GM19239 (cell line): ENCODE measurements around the gene HCRT.
"Not testable (repeated sequence)": the region's sequence is repeated elsewhere in the genome, so short reads cannot be mapped to it uniquely, and the experiment has no call there.

ENCODE experiments used
- DNase-seq: peaks from one replicate; pipeline ENCODE4 v3.0.0; 2011; ENCODE audit warnings: low spot score; ENCODE audit not compliant: insufficient read length
- FAIRE-seq: peaks from 2 replicates; lab custom pipeline; 2011; peaks lifted over from hg19 to GRCh38; lab: Jason Lieb, UNC

HCRT gene

DNA sequence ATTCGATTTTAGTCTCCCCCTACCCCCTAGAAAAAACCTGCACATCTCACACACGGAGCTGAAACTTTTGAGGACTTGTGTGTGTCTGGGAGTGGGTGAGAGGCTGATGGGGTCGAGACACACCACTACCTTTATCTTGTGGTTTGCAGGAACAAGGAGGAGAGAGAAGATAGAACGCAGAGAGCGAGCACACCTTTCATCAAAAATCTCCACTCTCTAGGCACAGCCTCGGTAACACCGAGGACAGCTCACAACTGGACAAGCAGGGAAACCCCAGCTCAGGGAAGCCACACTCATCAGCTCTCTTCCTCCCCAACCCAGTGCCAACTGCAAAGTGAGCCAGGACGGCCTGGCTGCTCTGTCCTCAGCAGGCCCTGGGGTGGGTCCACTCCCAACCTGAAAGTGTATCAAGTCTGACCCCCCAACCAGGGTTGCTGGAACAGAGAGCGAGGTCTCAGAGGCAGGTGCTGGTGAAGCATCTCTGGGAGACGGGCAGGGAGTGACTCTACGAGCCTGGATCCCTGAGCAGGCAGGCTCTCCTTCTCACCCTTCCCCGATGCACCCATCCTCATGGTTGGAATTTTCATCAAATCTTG lies 14.3 kb upstream of the HCRT start:
- DNase-seq = no peak
- no peak for FAIRE-seq

DNA sequence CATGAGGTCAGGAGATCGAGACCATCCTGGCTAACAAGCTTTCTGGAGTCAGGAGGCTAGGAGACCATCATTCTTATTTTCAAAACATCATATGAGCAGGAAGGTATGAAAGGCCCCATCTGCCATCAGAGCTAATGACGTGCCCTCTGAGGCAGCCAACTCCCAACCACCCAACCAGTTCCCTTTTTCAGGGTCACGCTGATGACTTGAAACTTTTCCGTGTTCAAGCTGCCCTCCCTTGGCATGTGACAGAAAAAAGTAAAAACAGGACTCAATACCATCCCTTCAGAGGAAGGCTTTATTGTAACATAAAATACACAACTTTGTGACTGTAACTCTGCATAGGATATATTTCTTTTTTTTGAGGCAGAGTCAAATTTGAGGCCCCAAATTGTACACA lies 13.6 kb upstream of the HCRT start:
- DNase-seq = no peak
- no peak for FAIRE-seq

DNA sequence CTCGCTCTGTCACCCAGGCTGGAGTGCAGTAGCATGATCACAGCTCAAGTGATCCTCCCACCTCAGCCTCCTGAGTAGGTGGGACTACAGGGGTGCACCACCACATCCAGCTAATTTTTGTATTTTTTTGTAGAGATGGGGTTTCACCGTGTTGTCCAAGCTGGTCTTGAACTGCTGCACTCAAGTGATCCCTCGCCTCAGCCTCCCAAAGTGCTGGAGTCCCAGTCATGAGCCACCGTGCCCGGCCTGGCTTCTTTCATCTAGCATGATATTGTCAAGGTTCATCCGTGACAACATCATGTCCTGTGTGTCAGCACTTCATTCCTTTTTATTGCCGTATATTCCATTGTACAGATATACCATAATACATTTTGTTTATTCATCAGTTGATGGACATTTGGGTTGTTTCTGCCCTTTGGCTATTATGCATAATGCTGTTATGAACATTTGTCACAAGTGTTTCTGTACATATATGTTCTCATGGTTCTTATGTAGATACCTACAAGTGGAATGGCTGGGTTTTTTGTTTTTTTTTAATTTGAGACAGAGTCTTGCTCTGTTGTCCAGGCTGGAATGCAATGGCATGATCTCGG lies 12.4 kb upstream of the HCRT start:
- FAIRE-seq (no peak), DNase-seq (no peak)

DNA sequence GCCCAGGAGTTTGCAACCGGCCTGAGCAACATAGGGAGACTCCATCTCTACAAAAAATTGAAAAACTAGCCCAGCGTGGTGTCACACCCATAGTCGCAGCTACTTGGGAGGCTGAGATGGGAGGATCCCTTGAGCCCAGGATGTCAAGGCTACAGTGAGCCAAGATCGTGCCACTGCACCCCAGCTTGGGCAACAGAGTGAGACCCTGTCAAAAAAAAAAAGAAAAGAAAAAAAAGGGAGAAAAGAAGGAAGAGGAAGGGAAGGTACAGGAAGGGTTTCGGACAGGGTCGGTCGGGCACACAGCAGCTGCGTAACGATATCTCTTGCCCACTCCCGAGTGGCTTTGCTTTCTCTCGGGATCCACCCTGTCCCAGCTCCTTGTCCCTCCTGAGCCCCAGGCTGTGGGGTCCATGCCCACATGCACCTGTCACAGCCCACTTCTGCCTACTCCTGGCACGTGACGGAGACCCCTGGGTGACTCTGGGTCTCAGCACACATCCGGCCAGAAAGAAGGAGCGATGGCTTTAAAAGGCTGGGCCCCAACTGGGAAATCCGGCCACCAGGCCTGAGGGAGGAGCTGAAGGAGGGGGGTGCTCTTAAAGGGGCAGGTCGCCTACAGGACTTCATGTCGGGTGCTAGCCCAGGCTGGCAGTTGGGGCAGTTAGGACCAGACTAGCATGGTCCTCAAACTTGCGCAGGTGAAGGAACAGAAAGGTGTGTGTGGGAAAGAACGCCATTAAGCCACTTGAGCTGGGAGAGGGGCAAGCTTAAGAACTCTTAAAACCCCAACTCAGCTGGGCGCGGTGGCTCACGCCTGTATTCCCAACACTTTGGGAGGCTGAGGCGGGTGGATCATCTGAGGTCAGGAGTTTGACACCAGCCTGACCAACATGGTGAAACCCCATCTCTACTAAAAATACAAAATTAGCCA lies 9.0 kb upstream of the HCRT start, which contains the start of gene GHDC:
TSS of gene GHDC (minus strand) at position 526 of the 931 bp plus-strand sequence. CDS start 913 bp downstream, outside the sequence.
- peak; percentile 99 for FAIRE-seq

GRCh38 chr17:42193216-42193968 lies 8.1 kb upstream of the HCRT start:
- no peak for FAIRE-seq

More for the DNA sequence above, 9.0 kb upstream of the HCRT start, which contains the start of gene GHDC:
- peak; percentile 90 for DNase-seq

DNA sequence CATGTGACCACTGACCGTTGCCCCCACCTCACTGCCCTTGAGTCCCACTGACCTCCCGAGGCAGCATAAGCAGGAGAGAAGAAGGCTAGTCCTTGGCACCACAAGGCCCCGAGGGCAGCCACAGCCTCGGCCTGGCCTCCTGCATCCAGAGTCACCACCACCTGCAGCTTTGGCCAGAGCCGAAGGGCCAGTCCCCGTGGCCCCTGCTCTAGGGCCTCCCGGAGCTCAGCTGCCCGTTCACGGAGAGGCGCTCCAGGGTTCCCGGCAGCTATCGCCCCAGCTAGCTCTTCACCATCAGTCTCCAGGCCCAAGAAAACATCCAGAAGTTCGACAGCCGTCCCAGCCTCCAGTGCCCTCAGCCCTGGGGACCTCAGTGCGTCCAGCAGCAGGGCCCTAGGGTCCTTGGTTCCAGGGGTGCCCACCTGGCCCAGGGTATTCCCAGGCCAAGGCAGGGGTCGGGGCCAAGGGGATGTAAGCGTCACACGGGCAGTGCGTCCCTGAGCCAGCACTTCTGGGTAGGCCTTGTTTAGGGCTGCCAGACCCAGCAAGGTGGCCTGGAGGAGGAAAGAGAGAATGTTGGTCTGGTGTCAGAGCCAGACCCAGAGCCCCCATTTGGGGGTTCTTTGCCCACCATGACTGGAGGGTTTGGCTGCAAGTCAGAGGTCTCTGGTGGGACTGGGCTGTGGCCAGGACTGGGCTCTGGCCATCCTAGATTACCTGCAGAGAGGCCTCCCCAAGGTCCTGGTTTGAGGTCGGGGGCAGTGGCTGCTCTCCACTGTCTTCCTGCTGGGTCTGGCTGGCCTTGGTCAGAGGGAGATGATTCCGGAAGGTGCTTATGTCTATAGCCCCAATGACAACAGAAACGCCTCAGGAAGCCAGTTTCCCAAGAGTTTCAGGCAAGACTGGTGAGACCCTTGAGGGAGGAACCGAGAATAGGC lies 7.2 kb upstream of the HCRT start:
- no peak for FAIRE-seq
- DNase-seq = no peak

More at GRCh38 chr17:42193216-42193968, 8.1 kb upstream of the HCRT start:
- DNase-seq = no peak

GRCh38 chr17:42191275-42191608 lies 6.0 kb upstream of the HCRT start:
- no peak for FAIRE-seq
- DNase-seq = no peak

DNA sequence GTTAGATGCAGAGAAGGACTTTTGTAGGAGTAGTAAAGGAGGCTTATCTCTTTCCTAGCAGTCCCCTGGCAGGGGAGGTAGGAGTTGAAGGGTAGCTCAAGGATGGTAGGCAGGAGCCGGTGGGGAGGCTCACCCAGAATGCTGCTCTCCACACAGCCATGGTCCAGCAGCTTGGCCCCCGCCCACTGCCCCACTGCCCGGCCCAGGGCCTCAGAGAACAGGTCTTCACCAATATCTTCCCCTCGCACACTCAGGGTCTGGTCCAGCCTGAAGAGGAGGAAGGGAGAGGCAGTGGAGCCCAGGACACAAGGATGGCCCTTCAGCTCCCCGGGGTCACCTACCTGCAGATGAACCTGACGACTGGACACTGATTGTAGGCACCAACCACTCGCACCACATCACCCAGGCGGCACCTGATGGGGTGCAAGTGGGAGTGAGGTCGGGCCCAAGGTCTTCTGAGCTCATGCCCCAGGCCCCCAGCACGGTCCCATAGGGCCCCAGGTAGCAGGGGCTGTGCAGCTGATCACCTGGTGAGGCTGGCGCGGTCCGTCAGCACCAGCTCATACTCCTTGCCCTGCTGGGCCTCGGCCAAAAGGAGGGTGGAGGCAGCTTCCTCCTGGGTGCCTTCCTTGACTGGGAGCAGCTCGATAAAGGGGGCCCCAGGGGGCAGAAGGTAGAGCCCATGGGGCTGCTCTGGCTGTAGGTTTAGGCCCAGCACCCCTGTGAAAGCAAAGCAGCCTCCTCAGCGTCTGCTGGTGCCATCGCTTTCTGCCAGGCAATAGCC lies 5.4 kb upstream of the HCRT start:
- no peak for DNase-seq
- no peak for FAIRE-seq

GRCh38 chr17:42189651-42189965 lies 4.4 kb upstream of the HCRT start:
- DNase-seq = no peak
- FAIRE-seq = no peak

- DNase-seq (no peak), FAIRE-seq (no peak)
Observed at GRCh38 chr17:42188749-42189650, 3.7 kb upstream of the HCRT start.

- no peak for FAIRE-seq
- no peak for DNase-seq
Observed at GRCh38 chr17:42187833-42188232, 2.6 kb upstream of the HCRT start.

DNA sequence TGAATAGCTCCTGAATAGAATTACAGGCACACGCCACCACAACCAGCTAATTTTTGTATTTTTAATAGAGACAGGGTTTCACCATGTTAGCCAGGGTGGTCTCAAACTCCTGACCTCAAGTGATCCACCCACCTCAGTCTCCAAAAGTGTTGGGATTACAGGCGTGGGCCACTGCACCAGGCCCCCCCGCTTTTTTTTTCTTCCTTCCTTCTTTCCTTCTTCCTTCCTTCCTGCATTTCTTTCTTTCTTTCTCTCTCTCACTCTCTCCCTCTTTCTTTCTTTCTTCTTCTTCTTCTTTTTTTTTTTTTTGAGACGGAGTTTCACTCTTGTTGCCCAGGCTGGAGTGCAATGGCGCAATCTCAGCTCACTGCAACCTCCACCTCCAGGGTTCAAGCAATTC lies 939 bp upstream of the HCRT start:
- not testable (repeated sequence) for FAIRE-seq, DNase-seq

GRCh38 chr17:42185621-42185930 lies 324 bp upstream of the HCRT start:
- DNase-seq = no peak
- FAIRE-seq = no peak

GRCh38 chr17:42183741-42184711 lies 1.2 kb downstream of the HCRT start:
- DNase-seq = peak; percentile 87
- peak; percentile 88 for FAIRE-seq

GRCh38 chr17:42182927-42183734 lies 2.1 kb downstream of the HCRT start:
- no peak for DNase-seq
- FAIRE-seq = peak; percentile 4

DNA sequence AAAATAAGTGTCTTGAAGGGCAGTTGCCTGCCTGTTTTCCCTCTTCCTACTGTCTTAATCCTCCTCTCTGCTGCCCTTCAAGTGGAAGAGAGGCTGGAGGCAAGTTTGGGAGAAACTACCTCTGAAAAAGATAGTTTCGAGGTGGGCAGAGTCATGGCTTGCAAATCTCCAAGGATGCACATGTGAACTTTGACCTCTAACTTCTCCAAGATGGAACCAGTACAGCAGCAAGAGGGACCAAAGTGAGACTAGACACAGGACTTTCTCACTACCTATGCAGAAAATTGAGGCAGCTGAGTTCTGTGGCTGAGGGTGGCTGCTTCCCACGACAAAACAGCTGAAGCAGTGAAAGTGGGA lies 3.4 kb downstream of the HCRT start:
- FAIRE-seq = no peak
- DNase-seq = no peak
